ENCODE measurements around the gene OAT. TPM values are rescaled to one million over a fixed set of nuclear protein-coding genes. Genes with fewer than 3 reads are reported as not detected.

OAT gene
- total and polyA plus RNA-seq, 4 donors, result 26.2 to 75.3 (median 53.7) TPM

DNA sequence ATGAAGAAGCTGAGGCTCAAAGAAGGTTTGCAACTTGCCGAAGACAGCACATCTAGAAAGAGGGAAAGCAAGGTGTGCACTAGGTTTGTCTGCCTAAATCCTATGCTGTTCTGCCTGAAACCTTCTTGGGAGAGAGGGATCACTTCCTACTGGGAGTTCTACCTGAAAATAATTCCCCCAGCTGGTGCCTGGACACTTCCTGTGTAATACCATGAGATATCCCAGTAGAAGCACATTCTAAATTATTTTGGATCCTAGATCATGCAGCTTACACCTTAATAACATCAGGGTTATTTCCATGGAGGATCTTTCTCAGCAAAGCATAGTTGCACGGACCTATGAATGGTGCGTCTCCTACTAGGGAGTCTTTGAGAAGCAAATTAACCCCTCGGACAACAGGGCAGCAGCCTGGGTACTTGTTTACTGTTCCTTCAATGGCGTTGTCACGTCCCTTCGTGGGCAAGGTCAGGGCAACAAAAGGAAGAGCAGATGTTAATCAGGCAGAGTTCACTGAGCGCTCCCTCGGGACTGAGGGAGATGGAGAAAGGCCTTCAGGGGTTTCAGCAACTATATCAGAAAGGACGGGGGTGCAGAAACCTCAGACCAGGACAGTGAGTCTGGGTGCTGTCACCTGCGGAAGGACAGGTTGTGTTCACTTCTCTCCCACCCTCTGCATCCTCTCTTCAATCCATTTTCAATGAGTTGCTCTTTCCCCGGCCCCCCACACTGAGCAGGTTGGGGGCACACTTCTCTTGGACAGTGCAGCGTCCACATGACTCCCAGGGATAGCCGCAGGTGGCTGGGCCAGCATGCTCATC, 44.0 kb downstream of the OAT start:
- H3K4me3 ChIP-seq, result no peak overlapping the region
- H3K36me3 ChIP-seq (ENCODE audit: control insufficient read depth in 4 of 4, insufficient read depth in 4 of 4, low read length in 4 of 4), result no peaks in the 10 kb centered on the region
- no peaks in the 10 kb centered on the region for H3K4me1 ChIP-seq (ENCODE audit: control insufficient read depth in 5 of 5, insufficient read depth in 5 of 5, low read length in 5 of 5)
- peaks cover 0 to 2% (median 0%) of the 10 kb centered on the region in 3 donors for H3K27me3 ChIP-seq (ENCODE audit: control insufficient read depth in 3 of 3, insufficient read depth in 3 of 3, low read length in 2 of 3)
- TF ChIP-seq, protein P1, sequence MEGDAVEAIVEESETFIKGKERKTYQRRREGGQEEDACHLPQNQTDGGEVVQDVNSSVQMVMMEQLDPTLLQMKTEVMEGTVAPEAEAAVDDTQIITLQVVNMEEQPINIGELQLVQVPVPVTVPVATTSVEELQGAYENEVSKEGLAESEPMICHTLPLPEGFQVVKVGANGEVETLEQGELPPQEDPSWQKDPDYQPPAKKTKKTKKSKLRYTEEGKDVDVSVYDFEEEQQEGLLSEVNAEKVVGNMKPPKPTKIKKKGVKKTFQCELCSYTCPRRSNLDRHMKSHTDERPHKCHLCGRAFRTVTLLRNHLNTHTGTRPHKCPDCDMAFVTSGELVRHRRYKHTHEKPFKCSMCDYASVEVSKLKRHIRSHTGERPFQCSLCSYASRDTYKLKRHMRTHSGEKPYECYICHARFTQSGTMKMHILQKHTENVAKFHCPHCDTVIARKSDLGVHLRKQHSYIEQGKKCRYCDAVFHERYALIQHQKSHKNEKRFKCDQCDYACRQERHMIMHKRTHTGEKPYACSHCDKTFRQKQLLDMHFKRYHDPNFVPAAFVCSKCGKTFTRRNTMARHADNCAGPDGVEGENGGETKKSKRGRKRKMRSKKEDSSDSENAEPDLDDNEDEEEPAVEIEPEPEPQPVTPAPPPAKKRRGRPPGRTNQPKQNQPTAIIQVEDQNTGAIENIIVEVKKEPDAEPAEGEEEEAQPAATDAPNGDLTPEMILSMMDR (IDR thresholded peaks at IDR 0.05; ENCODE audit: control extremely low read depth, extremely low read depth), result no peak
- no peak for DNase-seq
- no peaks in the 10 kb centered on the region for H3K9me3 ChIP-seq (ENCODE audit: control insufficient read depth in 4 of 4, insufficient read depth in 3 of 4, low read length in 3 of 4)
- H3K27ac ChIP-seq (ENCODE audit: low read depth in 1 of 2, low read length in 1 of 2), result no peak overlapping the region
- no peak for ATAC-seq (ENCODE audit: insufficient read depth, low FRiP score)
- WGBS, 2 donors, result 81 to 86% methylated on average over 14 of the region's 14 CpGs
- no peak overlapping the region for H3K9ac ChIP-seq (ENCODE audit: insufficient read depth in 1 of 2, low read length in 2 of 2)

DNA sequence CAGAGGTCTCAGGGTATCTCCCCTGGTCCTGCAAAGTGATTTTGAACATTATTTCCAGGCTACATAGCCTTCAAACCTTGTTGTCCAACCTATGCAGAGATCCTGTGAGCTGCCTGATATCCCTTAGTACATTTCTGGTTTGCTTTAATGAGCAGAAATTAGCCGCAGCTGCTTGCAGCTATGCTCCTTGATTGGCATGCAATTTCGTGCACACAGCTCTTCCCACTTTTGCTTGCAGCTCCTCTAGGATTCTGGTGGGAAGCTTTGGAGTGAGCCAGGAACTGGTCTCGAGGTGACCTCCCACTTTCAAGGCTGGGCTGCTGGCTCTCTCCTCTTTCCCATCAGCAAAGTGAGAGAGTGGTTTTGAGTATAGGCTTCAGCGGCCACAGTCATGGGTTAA, 45.8 kb downstream of the OAT start:
- Histone ChIP-seq H3K27ac (ENCODE audit: low read depth in 1 of 2, low read length in 1 of 2) (no peak overlapping the region), H3K4me1 (ENCODE audit: control insufficient read depth in 5 of 5, insufficient read depth in 5 of 5, low read length in 5 of 5) (no peaks in the 10 kb centered on the region), H3K4me3 (no peak overlapping the region), H3K9ac (ENCODE audit: insufficient read depth in 1 of 2, low read length in 2 of 2) (no peak overlapping the region), H3K27me3 (ENCODE audit: control insufficient read depth in 3 of 3, insufficient read depth in 3 of 3, low read length in 2 of 3) (no peaks in the 10 kb centered on the region), H3K36me3 (ENCODE audit: control insufficient read depth in 4 of 4, insufficient read depth in 4 of 4, low read length in 4 of 4) (no peaks in the 10 kb centered on the region), H3K9me3 (ENCODE audit: control insufficient read depth in 4 of 4, insufficient read depth in 3 of 4, low read length in 3 of 4) (no peaks in the 10 kb centered on the region)
- TF ChIP-seq, protein P1 (IDR thresholded peaks at IDR 0.05; ENCODE audit: control extremely low read depth, extremely low read depth), result no peak
- WGBS, 2 donors, result 75 to 86% methylated on average over 4 of the region's 4 CpGs
- DNase-seq, result no peak
- no peak for ATAC-seq (ENCODE audit: insufficient read depth, low FRiP score)

DNA sequence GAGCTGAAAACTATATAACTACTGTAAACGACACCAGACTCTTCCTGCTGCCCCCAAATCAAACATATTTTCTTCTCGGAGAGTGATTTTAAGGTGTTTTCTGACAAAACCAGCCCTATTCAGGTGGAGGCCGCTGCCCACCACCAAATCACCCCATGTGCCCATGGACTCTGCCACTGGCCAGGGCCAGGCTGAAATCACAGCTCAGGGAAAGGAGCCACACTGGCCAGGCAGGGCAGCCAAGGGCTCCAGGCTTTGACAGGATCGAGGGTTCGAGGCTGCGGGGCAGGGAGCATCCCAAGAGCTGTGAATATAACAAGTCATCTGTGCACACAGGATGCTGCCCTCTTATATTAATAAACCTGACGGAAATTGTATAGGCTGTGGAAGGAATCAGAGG, 48.3 kb downstream of the OAT start:
- ATAC-seq (ENCODE audit: insufficient read depth, low FRiP score) (no peak), DNase-seq (no peak)
- Histone ChIP-seq H3K4me3 (no peak overlapping the region), H3K9ac (ENCODE audit: insufficient read depth in 1 of 2, low read length in 2 of 2) (no peak overlapping the region), H3K27ac (ENCODE audit: low read depth in 1 of 2, low read length in 1 of 2) (no peak overlapping the region), H3K27me3 (ENCODE audit: control insufficient read depth in 3 of 3, insufficient read depth in 3 of 3, low read length in 2 of 3) (no peaks in the 10 kb centered on the region), H3K4me1 (ENCODE audit: control insufficient read depth in 5 of 5, insufficient read depth in 5 of 5, low read length in 5 of 5) (no peaks in the 10 kb centered on the region), H3K9me3 (ENCODE audit: control insufficient read depth in 4 of 4, insufficient read depth in 3 of 4, low read length in 3 of 4) (no peaks in the 10 kb centered on the region), H3K36me3 (ENCODE audit: control insufficient read depth in 4 of 4, insufficient read depth in 4 of 4, low read length in 4 of 4) (no peaks in the 10 kb centered on the region)
- TF ChIP-seq, protein P1 (IDR thresholded peaks at IDR 0.05; ENCODE audit: control extremely low read depth, extremely low read depth), result no peak
- 59 to 73% methylated on average over 7 of the region's 7 CpGs for WGBS, 2 donors
